ENCODE data around the gene AGO3. TPM values are rescaled to one million over a fixed set of nuclear protein-coding genes. Genes with fewer than 3 reads are reported as not detected.

AGO3 gene
- total and polyA plus RNA-seq, 2 donors, result 4.1 to 53.1 TPM

GRCh38 chr1:35894183-35894582, 36.7 kb upstream of the AGO3 start:
- no peak for DNase-seq (ENCODE audit: extremely low spot score)
- Histone ChIP-seq H3K4me3 (ENCODE audit: low read depth, low read length) (no peak overlapping the region), H3K4me1 (ENCODE audit: insufficient read depth) (no peaks in the 10 kb centered on the region), H3K36me3 (ENCODE audit: insufficient read depth) (no peaks in the 10 kb centered on the region), H3K27ac (ENCODE audit: low read depth) (no peak overlapping the region)
- 77% methylated on average over 6 of the region's 6 CpGs for WGBS

- 96% methylated on average over 1 of the region's 1 CpG for WGBS
- H3K36me3 ChIP-seq (ENCODE audit: insufficient read depth), result no peaks in the 10 kb centered on the region
Measured at GRCh38 chr1:35894656-35895055, 36.2 kb upstream of the AGO3 start.

GRCh38 chr1:35899941-35900340, 31.0 kb upstream of the AGO3 start:
- H3K4me1 ChIP-seq (ENCODE audit: insufficient read depth), result no peaks in the 10 kb centered on the region
- H3K4me3 ChIP-seq (ENCODE audit: low read depth, low read length), result no peak overlapping the region
- DNase-seq (ENCODE audit: extremely low spot score), result no peak
- no peak overlapping the region for H3K27ac ChIP-seq (ENCODE audit: low read depth)
- H3K36me3 ChIP-seq (ENCODE audit: insufficient read depth), result no peaks in the 10 kb centered on the region

More at GRCh38 chr1:35894656-35895055, 36.2 kb upstream of the AGO3 start:
- no peak for DNase-seq (ENCODE audit: extremely low spot score)
- H3K4me1 ChIP-seq (ENCODE audit: insufficient read depth), result no peaks in the 10 kb centered on the region
- no peak overlapping the region for H3K4me3 ChIP-seq (ENCODE audit: low read depth, low read length)
- no peak overlapping the region for H3K27ac ChIP-seq (ENCODE audit: low read depth)

GRCh38 chr1:35901235-35901634, 29.7 kb upstream of the AGO3 start:
- DNase-seq (ENCODE audit: extremely low spot score), result no peak
- WGBS, result 95% methylated on average over 9 of the region's 9 CpGs
- Histone ChIP-seq H3K4me3 (ENCODE audit: low read depth, low read length) (no peak overlapping the region), H3K36me3 (ENCODE audit: insufficient read depth) (peaks cover 4% of the 10 kb centered on the region), H3K4me1 (ENCODE audit: insufficient read depth) (no peaks in the 10 kb centered on the region), H3K27ac (ENCODE audit: low read depth) (no peak overlapping the region)

- Histone ChIP-seq H3K4me1 (ENCODE audit: insufficient read depth) (no peaks in the 10 kb centered on the region), H3K36me3 (ENCODE audit: insufficient read depth) (peaks cover 4% of the 10 kb centered on the region), H3K4me3 (ENCODE audit: low read depth, low read length) (no peak overlapping the region), H3K27ac (ENCODE audit: low read depth) (no peak overlapping the region)
- DNase-seq (ENCODE audit: extremely low spot score), result no peak
- WGBS, result 95% methylated on average over 2 of the region's 2 CpGs
Measured at GRCh38 chr1:35902671-35903070, 28.2 kb upstream of the AGO3 start.

GRCh38 chr1:35914717-35915116, 16.2 kb upstream of the AGO3 start:
- no peak for DNase-seq (ENCODE audit: extremely low spot score)
- no peak overlapping the region for H3K27ac ChIP-seq (ENCODE audit: low read depth)
- H3K4me3 ChIP-seq (ENCODE audit: low read depth, low read length), result no peak overlapping the region
- peaks cover 2% of the 10 kb centered on the region for H3K36me3 ChIP-seq (ENCODE audit: insufficient read depth)
- 88% methylated on average over 1 of the region's 1 CpG for WGBS
- no peaks in the 10 kb centered on the region for H3K4me1 ChIP-seq (ENCODE audit: insufficient read depth)

- H3K4me3 ChIP-seq (ENCODE audit: low read depth, low read length), result no peak overlapping the region
- H3K27ac ChIP-seq (ENCODE audit: low read depth), result no peak overlapping the region
- no peaks in the 10 kb centered on the region for H3K4me1 ChIP-seq (ENCODE audit: insufficient read depth)
- H3K36me3 ChIP-seq (ENCODE audit: insufficient read depth), result peaks cover 3% of the 10 kb centered on the region
- no peak for DNase-seq (ENCODE audit: extremely low spot score)
- 44% methylated on average over 2 of the region's 2 CpGs for WGBS
Measured at GRCh38 chr1:35915693-35916092, 15.2 kb upstream of the AGO3 start.

GRCh38 chr1:35923791-35924221, 7.1 kb upstream of the AGO3 start:
- no peaks in the 10 kb centered on the region for H3K4me1 ChIP-seq (ENCODE audit: insufficient read depth)
- no peak overlapping the region for H3K4me3 ChIP-seq (ENCODE audit: low read depth, low read length)
- peaks cover 3% of the 10 kb centered on the region for H3K36me3 ChIP-seq (ENCODE audit: insufficient read depth)
- DNase-seq (ENCODE audit: extremely low spot score), result no peak
- H3K27ac ChIP-seq (ENCODE audit: low read depth), result no peak overlapping the region

- WGBS, result 86% methylated on average over 1 of the region's 1 CpG
- no peaks in the 10 kb centered on the region for H3K4me1 ChIP-seq (ENCODE audit: insufficient read depth)
- H3K4me3 ChIP-seq (ENCODE audit: low read depth, low read length), result no peak overlapping the region
- H3K27ac ChIP-seq (ENCODE audit: low read depth), result no peak overlapping the region
- no peaks in the 10 kb centered on the region for H3K36me3 ChIP-seq (ENCODE audit: insufficient read depth)
- DNase-seq (ENCODE audit: extremely low spot score), result no peak
Measured at GRCh38 chr1:35924838-35925237, 6.1 kb upstream of the AGO3 start.

GRCh38 chr1:35925741-35926140, 5.2 kb upstream of the AGO3 start:
- DNase-seq (ENCODE audit: extremely low spot score), result no peak
- WGBS, result 33% methylated on average over 4 of the region's 4 CpGs
- H3K4me1 ChIP-seq (ENCODE audit: insufficient read depth), result no peaks in the 10 kb centered on the region

GRCh38 chr1:35927472-35927871, 3.4 kb upstream of the AGO3 start:
- no peak overlapping the region for H3K27ac ChIP-seq (ENCODE audit: low read depth)
- no peaks in the 10 kb centered on the region for H3K36me3 ChIP-seq (ENCODE audit: insufficient read depth)
- H3K4me3 ChIP-seq (ENCODE audit: low read depth, low read length), result no peak overlapping the region
- WGBS, result 63% methylated on average over 3 of the region's 3 CpGs
- H3K4me1 ChIP-seq (ENCODE audit: insufficient read depth), result no peaks in the 10 kb centered on the region
- DNase-seq (ENCODE audit: extremely low spot score), result no peak

More at GRCh38 chr1:35925741-35926140, 5.2 kb upstream of the AGO3 start:
- Histone ChIP-seq H3K4me3 (ENCODE audit: low read depth, low read length) (no peak overlapping the region), H3K27ac (ENCODE audit: low read depth) (no peak overlapping the region), H3K36me3 (ENCODE audit: insufficient read depth) (no peaks in the 10 kb centered on the region)

GRCh38 chr1:35929730-35930592, 944 bp upstream of the AGO3 start:
- Histone ChIP-seq H3K36me3 (ENCODE audit: insufficient read depth) (no peaks in the 10 kb centered on the region), H3K4me3 (ENCODE audit: low read depth, low read length) (peak overlapping the region; percentile 74), H3K4me1 (ENCODE audit: insufficient read depth) (no peaks in the 10 kb centered on the region), H3K27ac (ENCODE audit: low read depth) (peak overlapping the region; percentile 99)
- 1% methylated on average over 15 of the region's 15 CpGs for whole genome bisulfite sequencing
- no peak for DNase-seq (ENCODE audit: extremely low spot score)

- H3K36me3 ChIP-seq (ENCODE audit: insufficient read depth), result no peaks in the 10 kb centered on the region
- no peaks in the 10 kb centered on the region for H3K4me1 ChIP-seq (ENCODE audit: insufficient read depth)
- H3K4me3 ChIP-seq (ENCODE audit: low read depth, low read length), result peak overlapping the region; percentile 74
- no peak for DNase-seq (ENCODE audit: extremely low spot score)
- peak overlapping the region; percentile 99 for H3K27ac ChIP-seq (ENCODE audit: low read depth)
- under 1% methylated on average over 28 of the region's 28 CpGs for WGBS
Measured at GRCh38 chr1:35931446-35932157, 697 bp downstream of the AGO3 start.

GRCh38 chr1:35932158-35932636, 1.3 kb downstream of the AGO3 start:
- Histone ChIP-seq H3K4me3 (ENCODE audit: low read depth, low read length) (peak overlapping the region; percentile 74), H3K27ac (ENCODE audit: low read depth) (no peak overlapping the region), H3K36me3 (ENCODE audit: insufficient read depth) (no peaks in the 10 kb centered on the region), H3K4me1 (ENCODE audit: insufficient read depth) (no peaks in the 10 kb centered on the region)
- no peak for DNase-seq (ENCODE audit: extremely low spot score)
- 44% methylated on average over 7 of the region's 7 CpGs for WGBS

Data from urinary bladder (tissue), 4 donors.